ENCODE results near the gene RHOBTB3. TPM values are rescaled to one million over a fixed set of nuclear protein-coding genes. Genes with fewer than 3 reads are reported as not detected.

The RHOBTB3 gene
- total RNA-seq, 4 donors from 2014 or later: 4.7 to 59.3 (median 13.6) TPM

DNA sequence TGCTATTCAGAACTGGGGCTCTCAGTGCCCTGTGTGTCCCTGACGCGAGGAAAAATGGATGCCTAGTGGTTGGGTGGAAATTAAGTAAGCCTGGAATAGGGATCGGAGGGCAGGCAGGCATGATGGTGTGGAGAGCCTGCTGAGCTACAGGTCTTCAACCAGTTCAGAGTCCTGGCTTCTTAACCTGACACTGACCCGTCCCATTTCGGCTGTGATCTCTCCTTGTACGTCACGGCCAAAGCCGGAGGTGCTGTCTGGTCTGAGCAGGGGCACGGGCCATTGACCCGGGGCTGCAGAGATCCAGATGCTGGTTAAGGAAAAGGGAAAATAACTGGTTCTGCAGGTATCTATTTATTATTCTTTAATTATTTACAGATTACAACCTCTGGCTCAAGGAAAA, 27.9 kb downstream of the RHOBTB3 start:
- no peak for DNase-seq
- 84 to 90% methylated on average over 8 to 10 of the region's 10 CpGs for WGBS, 2 donors
- H3K27me3 ChIP-seq: no peaks in the 10 kb centered on the region
- no peak overlapping the region for H3K4me3 ChIP-seq
- intact Hi-C loops (cut with DNase I): no loop called here
- no peak overlapping the region for H3K27ac ChIP-seq
- no peaks in the 10 kb centered on the region for H3K9me3 ChIP-seq
- H3K4me1 ChIP-seq: peaks cover 0 to 43% (median 10%) of the 10 kb centered on the region in 3 donors
- TF ChIP-seq, protein P1, sequence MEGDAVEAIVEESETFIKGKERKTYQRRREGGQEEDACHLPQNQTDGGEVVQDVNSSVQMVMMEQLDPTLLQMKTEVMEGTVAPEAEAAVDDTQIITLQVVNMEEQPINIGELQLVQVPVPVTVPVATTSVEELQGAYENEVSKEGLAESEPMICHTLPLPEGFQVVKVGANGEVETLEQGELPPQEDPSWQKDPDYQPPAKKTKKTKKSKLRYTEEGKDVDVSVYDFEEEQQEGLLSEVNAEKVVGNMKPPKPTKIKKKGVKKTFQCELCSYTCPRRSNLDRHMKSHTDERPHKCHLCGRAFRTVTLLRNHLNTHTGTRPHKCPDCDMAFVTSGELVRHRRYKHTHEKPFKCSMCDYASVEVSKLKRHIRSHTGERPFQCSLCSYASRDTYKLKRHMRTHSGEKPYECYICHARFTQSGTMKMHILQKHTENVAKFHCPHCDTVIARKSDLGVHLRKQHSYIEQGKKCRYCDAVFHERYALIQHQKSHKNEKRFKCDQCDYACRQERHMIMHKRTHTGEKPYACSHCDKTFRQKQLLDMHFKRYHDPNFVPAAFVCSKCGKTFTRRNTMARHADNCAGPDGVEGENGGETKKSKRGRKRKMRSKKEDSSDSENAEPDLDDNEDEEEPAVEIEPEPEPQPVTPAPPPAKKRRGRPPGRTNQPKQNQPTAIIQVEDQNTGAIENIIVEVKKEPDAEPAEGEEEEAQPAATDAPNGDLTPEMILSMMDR (IDR thresholded peaks at IDR 0.05): no peak
- TF ChIP-seq POLR2A (IDR thresholded peaks at IDR 0.05): no peak
- peaks cover 0 to 7% (median 0%) of the 10 kb centered on the region in 3 donors for H3K36me3 ChIP-seq

- H3K4me3 ChIP-seq: no peak overlapping the region
- H3K9me3 ChIP-seq: no peaks in the 10 kb centered on the region
- peaks cover 0 to 43% (median 10%) of the 10 kb centered on the region in 3 donors for H3K4me1 ChIP-seq
- no peaks in the 10 kb centered on the region for H3K27me3 ChIP-seq
- TF ChIP-seq POLR2A (IDR thresholded peaks at IDR 0.05): no peak
- TF ChIP-seq, protein P1 (IDR thresholded peaks at IDR 0.05): no peak
- DNase-seq: no peak
- WGBS, 2 donors: 56 to 71% methylated on average over 2 of the region's 2 CpGs
- intact Hi-C loops (cut with DNase I): no loop called here
- H3K36me3 ChIP-seq: peaks cover 0 to 5% (median 0%) of the 10 kb centered on the region in 3 donors
- peak overlapping the region in 2 of 4 donors; percentile 8 to 67 for H3K27ac ChIP-seq
Measured at GRCh38 chr5:95759634-95760033, 28.5 kb downstream of the RHOBTB3 start.

DNA sequence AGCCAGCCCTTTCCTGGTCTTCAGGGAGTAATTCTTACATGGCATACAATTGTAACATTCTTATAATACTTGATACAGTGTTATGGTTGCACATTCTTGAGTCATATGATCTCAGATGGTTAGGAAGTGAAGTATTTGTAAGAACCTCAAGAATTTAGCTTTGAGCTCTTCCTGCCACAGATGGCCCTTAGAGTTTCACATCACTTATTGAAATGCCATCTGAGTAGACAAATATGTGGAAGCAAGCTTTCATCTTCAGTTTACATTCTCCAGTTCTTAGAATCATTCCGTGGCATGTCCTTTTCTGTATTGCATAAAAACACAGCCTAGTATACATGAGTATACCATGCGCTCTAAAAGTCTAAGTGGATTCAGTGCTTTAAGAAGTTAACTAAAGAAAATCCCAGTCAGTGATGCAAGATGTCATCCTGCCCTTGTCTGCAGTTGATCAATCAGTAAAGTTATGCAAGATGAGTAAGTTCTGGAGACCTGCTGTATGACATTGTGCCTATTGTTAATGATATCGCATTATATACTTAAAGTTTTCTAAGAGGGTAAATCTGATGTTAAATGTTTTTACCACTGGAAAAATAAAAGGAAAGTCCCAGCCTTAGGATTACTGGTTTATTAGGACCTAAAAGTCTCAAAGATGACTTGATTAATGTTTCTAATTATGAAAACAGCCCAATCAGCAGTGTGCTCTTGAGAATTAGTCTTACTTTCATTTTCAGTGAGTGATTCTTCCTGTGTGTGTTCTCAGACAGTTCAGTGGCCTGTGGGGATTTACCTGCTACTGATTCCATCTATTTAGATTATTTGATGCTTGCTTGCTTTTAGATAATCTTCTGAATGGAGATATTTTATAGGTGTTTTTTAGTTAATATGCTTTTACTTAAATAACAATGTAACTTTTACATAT, 29.4 kb downstream of the RHOBTB3 start:
- DNase-seq: no peak
- intact Hi-C loops (cut with DNase I): no loop called here
- Histone ChIP-seq H3K9me3 (no peaks in the 10 kb centered on the region), H3K27ac (peak overlapping the region in 3 of 4 donors; percentile 42 to 67 (median 43)), H3K36me3 (peaks cover 0 to 5% (median 0%) of the 10 kb centered on the region in 3 donors), H3K27me3 (no peaks in the 10 kb centered on the region), H3K4me1 (peaks cover 0 to 43% (median 10%) of the 10 kb centered on the region in 3 donors), H3K4me3 (peak overlapping the region in 3 of 4 donors; percentile 10 to 47 (median 18))
- WGBS, 2 donors: 25 to 34% methylated on average over 3 of the region's 3 CpGs
- TF ChIP-seq, protein P1 (IDR thresholded peaks at IDR 0.05): no peak
- TF ChIP-seq POLR2A (IDR thresholded peaks at IDR 0.05): no peak

- H3K9me3 ChIP-seq: no peaks in the 10 kb centered on the region
- H3K4me3 ChIP-seq: no peak overlapping the region
- intact Hi-C loops (cut with DNase I): no loop called here
- no peak overlapping the region for H3K27ac ChIP-seq
- H3K4me1 ChIP-seq: peaks cover 0 to 36% (median 10%) of the 10 kb centered on the region in 3 donors
- TF ChIP-seq, protein P1 (IDR thresholded peaks at IDR 0.05): no peak
- TF ChIP-seq POLR2A (IDR thresholded peaks at IDR 0.05): no peak
- DNase-seq: no peak
- peaks cover 0 to 5% (median 0%) of the 10 kb centered on the region in 3 donors for H3K36me3 ChIP-seq
- H3K27me3 ChIP-seq: no peaks in the 10 kb centered on the region
- 80 to 82% methylated on average over 1 of the region's 1 CpG for WGBS, 2 donors
Measured at GRCh38 chr5:95761771-95762651, 30.9 kb downstream of the RHOBTB3 start.
